NT2/D1 (cell line): ENCODE results near the gene PPP6R1.

Experiments
- SUZ12 ChIP-seq: IDR thresholded peaks from 2 replicates; pipeline ENCODE4 v1.6.1; 2011; ENCODE audit not compliant: insufficient read length, insufficient read depth; ENCODE audit errors: extremely low read depth
- YY1 ChIP-seq: IDR thresholded peaks from 2 replicates; pipeline ENCODE4 v1.6.1; 2011; ENCODE audit not compliant: insufficient read length, insufficient read depth
- ZNF274 ChIP-seq: IDR thresholded peaks from 2 replicates; pipeline ENCODE4 v1.6.1; 2011; ENCODE audit warnings: mild to moderate bottlenecking, low read depth, low read length

DNA sequence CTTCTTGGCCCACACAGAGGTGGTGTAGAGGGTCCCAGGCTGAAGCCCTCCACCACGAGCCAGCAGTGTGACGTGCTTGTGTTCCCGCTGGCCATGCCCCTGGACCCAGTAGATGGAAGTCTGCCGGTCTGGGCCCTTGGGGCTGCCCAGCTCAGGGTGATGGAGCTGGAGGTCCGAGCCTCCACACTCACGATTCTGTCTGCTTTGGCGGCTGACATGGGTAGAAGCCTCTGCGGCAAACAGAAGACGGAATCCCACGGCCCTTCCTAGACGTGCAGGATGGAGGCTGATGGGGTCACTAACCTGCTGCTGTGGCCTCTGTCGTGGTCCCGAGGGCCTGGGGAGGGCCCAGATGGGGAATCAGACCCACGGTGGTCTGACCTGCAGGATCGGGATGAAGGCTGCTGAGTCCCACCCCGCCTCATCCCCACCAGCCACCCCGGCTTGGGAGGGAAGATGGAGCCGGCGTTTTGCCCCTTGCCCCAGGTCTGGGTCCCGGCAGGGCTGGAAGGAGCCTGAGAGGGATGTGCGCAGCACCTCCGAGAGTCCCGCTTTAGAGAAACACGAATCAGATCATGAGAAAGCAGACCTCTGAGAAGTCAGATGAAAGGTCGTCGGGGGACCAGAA lies 34.7 kb downstream of the PPP6R1 start:
- TF ChIP-seq ZNF274 (no peak), YY1 (no peak), SUZ12 (no peak)
